ENCODE measurements around the gene PIK3AP1.

GRCh38 chr10:96681524-96681923 is 38.8 kb downstream of the PIK3AP1 start:
- no peak for TF ChIP-seq POLR2AphosphoS5 (IDR thresholded peaks at IDR 0.05; ENCODE audit: borderline replicate concordance, low read depth, low read length)
- no peak for TF ChIP-seq EZH2 (IDR thresholded peaks at IDR 0.05)

Measured in SK-N-MC (cell line).